ENCODE results near the gene RNF135. TPM values are rescaled to one million over a fixed set of nuclear protein-coding genes. Genes with fewer than 3 reads are reported as not detected.

RNF135 gene
- total RNA-seq, 1 donor from 2014 or later = 5.6 TPM

GRCh38 chr17:30947796-30948195 is 23.0 kb upstream of the RNF135 start:
- no peak for DNase-seq (ENCODE audit: low read depth)
- H3K27me3 Mint-ChIP-seq (ENCODE audit: low read depth, unreplicated experiment) = peaks cover 11% of the 10 kb centered on the region
- H3K27ac ChIP-seq (ENCODE audit: low read depth, low read length) = no peak overlapping the region
- no peaks in the 10 kb centered on the region for H3K9me3 Mint-ChIP-seq (ENCODE audit: unreplicated experiment)
- H3K9ac ChIP-seq (ENCODE audit: low read length) = no peak overlapping the region
- no peak overlapping the region for H3K4me3 Mint-ChIP-seq (ENCODE audit: unreplicated experiment)
- FAIRE-seq = no peak
- no peak overlapping the region for H3K4me2 ChIP-seq (ENCODE audit: low read length)
- no peak for TF ChIP-seq EZH2 (IDR thresholded peaks at IDR 0.05; ENCODE audit: insufficient read depth, low read length)
- TF ChIP-seq, protein P1, sequence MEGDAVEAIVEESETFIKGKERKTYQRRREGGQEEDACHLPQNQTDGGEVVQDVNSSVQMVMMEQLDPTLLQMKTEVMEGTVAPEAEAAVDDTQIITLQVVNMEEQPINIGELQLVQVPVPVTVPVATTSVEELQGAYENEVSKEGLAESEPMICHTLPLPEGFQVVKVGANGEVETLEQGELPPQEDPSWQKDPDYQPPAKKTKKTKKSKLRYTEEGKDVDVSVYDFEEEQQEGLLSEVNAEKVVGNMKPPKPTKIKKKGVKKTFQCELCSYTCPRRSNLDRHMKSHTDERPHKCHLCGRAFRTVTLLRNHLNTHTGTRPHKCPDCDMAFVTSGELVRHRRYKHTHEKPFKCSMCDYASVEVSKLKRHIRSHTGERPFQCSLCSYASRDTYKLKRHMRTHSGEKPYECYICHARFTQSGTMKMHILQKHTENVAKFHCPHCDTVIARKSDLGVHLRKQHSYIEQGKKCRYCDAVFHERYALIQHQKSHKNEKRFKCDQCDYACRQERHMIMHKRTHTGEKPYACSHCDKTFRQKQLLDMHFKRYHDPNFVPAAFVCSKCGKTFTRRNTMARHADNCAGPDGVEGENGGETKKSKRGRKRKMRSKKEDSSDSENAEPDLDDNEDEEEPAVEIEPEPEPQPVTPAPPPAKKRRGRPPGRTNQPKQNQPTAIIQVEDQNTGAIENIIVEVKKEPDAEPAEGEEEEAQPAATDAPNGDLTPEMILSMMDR (IDR thresholded peaks at IDR 0.05; ENCODE audit: insufficient read depth, low read depth, low read length) = no peak
- H2AFZ ChIP-seq (ENCODE audit: low read depth, low read length) = no peak overlapping the region
- no peak overlapping the region for H3K4me3 ChIP-seq (ENCODE audit: insufficient read depth, low read depth, low read length)
- no peaks in the 10 kb centered on the region for H3K4me1 Mint-ChIP-seq (ENCODE audit: low read depth, unreplicated experiment)
- H3K4me1 ChIP-seq (ENCODE audit: insufficient read depth, low read length) = no peaks in the 10 kb centered on the region
- no peaks in the 10 kb centered on the region for H3K9me3 ChIP-seq (ENCODE audit: insufficient read depth, low read depth, low read length)
- no peaks in the 10 kb centered on the region for H3K79me2 ChIP-seq (ENCODE audit: insufficient read depth, low read length)
- H3K27ac Mint-ChIP-seq (ENCODE audit: unreplicated experiment) = no peak overlapping the region
- H3K36me3 ChIP-seq (ENCODE audit: insufficient read depth, low read length) = no peaks in the 10 kb centered on the region
- no peaks in the 10 kb centered on the region for H4K20me1 ChIP-seq (ENCODE audit: insufficient read depth, low read length)
- no peaks in the 10 kb centered on the region for H3K36me3 Mint-ChIP-seq (ENCODE audit: low read depth, unreplicated experiment)
- H3K27me3 ChIP-seq (ENCODE audit: insufficient read depth, low read length) = no peaks in the 10 kb centered on the region

- H3K79me2 ChIP-seq (ENCODE audit: insufficient read depth, low read length) = no peaks in the 10 kb centered on the region
- H4K20me1 ChIP-seq (ENCODE audit: insufficient read depth, low read length) = no peaks in the 10 kb centered on the region
- H3K4me3 ChIP-seq (ENCODE audit: insufficient read depth, low read depth, low read length) = no peak overlapping the region
- H3K27ac ChIP-seq (ENCODE audit: low read depth, low read length) = no peak overlapping the region
- no peaks in the 10 kb centered on the region for H3K4me1 Mint-ChIP-seq (ENCODE audit: low read depth, unreplicated experiment)
- H3K9me3 Mint-ChIP-seq (ENCODE audit: unreplicated experiment) = no peaks in the 10 kb centered on the region
- no peak for FAIRE-seq
- H3K4me1 ChIP-seq (ENCODE audit: insufficient read depth, low read length) = no peaks in the 10 kb centered on the region
- TF ChIP-seq, protein P1 (IDR thresholded peaks at IDR 0.05; ENCODE audit: insufficient read depth, low read depth, low read length) = no peak
- TF ChIP-seq EZH2 (IDR thresholded peaks at IDR 0.05; ENCODE audit: insufficient read depth, low read length) = no peak
- H3K36me3 Mint-ChIP-seq (ENCODE audit: low read depth, unreplicated experiment) = no peaks in the 10 kb centered on the region
- H3K4me2 ChIP-seq (ENCODE audit: low read length) = no peak overlapping the region
- H3K27me3 ChIP-seq (ENCODE audit: insufficient read depth, low read length) = no peaks in the 10 kb centered on the region
- DNase-seq (ENCODE audit: low read depth) = no peak
- H3K27ac Mint-ChIP-seq (ENCODE audit: unreplicated experiment) = no peak overlapping the region
- H3K9ac ChIP-seq (ENCODE audit: low read length) = no peak overlapping the region
- no peak overlapping the region for H2AFZ ChIP-seq (ENCODE audit: low read depth, low read length)
- H3K27me3 Mint-ChIP-seq (ENCODE audit: low read depth, unreplicated experiment) = peaks cover 4% of the 10 kb centered on the region
- H3K9me3 ChIP-seq (ENCODE audit: insufficient read depth, low read depth, low read length) = no peaks in the 10 kb centered on the region
- H3K4me3 Mint-ChIP-seq (ENCODE audit: unreplicated experiment) = no peak overlapping the region
- no peaks in the 10 kb centered on the region for H3K36me3 ChIP-seq (ENCODE audit: insufficient read depth, low read length)
Measured at GRCh38 chr17:30950189-30950588, 20.6 kb upstream of the RNF135 start.

- H3K4me1 Mint-ChIP-seq (ENCODE audit: low read depth, unreplicated experiment) = no peaks in the 10 kb centered on the region
- peaks cover 4% of the 10 kb centered on the region for H3K27me3 Mint-ChIP-seq (ENCODE audit: low read depth, unreplicated experiment)
- H3K36me3 Mint-ChIP-seq (ENCODE audit: low read depth, unreplicated experiment) = no peaks in the 10 kb centered on the region
- no peak overlapping the region for H3K4me2 ChIP-seq (ENCODE audit: low read length)
- no peaks in the 10 kb centered on the region for H3K9me3 Mint-ChIP-seq (ENCODE audit: unreplicated experiment)
- no peaks in the 10 kb centered on the region for H3K9me3 ChIP-seq (ENCODE audit: insufficient read depth, low read depth, low read length)
- no peak overlapping the region for H3K27ac Mint-ChIP-seq (ENCODE audit: unreplicated experiment)
- H3K4me1 ChIP-seq (ENCODE audit: insufficient read depth, low read length) = no peaks in the 10 kb centered on the region
- H3K9ac ChIP-seq (ENCODE audit: low read length) = no peak overlapping the region
- no peaks in the 10 kb centered on the region for H4K20me1 ChIP-seq (ENCODE audit: insufficient read depth, low read length)
- H3K27ac ChIP-seq (ENCODE audit: low read depth, low read length) = no peak overlapping the region
- H3K27me3 ChIP-seq (ENCODE audit: insufficient read depth, low read length) = no peaks in the 10 kb centered on the region
- no peak overlapping the region for H3K4me3 Mint-ChIP-seq (ENCODE audit: unreplicated experiment)
- peak overlapping the region; percentile 28 for H2AFZ ChIP-seq (ENCODE audit: low read depth, low read length)
- H3K36me3 ChIP-seq (ENCODE audit: insufficient read depth, low read length) = no peaks in the 10 kb centered on the region
- H3K4me3 ChIP-seq (ENCODE audit: insufficient read depth, low read depth, low read length) = no peak overlapping the region
- H3K79me2 ChIP-seq (ENCODE audit: insufficient read depth, low read length) = no peaks in the 10 kb centered on the region
- DNase-seq (ENCODE audit: low read depth) = peak; percentile 44
- FAIRE-seq = peak; percentile 70
- TF ChIP-seq, protein P1 (IDR thresholded peaks at IDR 0.05; ENCODE audit: insufficient read depth, low read depth, low read length) = no peak
- no peak for TF ChIP-seq EZH2 (IDR thresholded peaks at IDR 0.05; ENCODE audit: insufficient read depth, low read length)
Measured at GRCh38 chr17:30950669-30951399, 20.0 kb upstream of the RNF135 start.
